Anterior cingulate cortex (tissue), 58 donors: ENCODE data around the gene GAA.
"Not testable (repeated sequence)": the region's sequence is repeated elsewhere in the genome, so short reads cannot be mapped to it uniquely, and the experiment has no call there.

ENCODE experiments used
- DNase-seq, 58 donors: peaks; one replicate each; lab custom pipeline; 2025; lab: John Stamatoyannopoulos, UW

GAA gene

DNA sequence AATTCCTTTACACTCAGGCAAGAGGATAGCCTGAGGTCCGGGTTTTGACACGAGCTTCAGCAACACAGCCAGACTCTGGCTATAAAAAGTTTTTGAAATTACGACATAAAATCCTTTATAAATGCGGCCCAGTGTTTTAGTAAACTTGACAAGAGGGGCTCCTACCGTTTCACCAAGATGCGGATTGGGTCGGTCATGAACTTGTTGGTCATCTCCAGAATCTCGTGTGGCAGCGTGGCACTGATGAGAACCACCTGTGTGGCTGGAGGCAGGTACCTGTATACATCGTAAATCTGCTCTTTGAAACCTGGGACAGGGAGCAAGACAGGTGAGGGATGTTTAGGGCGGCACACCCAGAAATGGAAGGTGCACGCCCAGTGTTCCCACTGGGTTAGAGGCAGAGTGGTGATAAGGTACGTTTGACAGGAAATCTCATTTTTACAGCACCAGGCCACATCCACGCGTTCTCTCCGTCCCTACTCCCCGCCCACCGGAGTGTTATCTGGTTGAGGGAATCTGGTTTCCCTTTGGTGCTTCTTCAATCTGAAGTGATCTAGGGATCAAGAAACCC is 37.6 kb downstream of the GAA start:
- DNase-seq, result no peak

DNA sequence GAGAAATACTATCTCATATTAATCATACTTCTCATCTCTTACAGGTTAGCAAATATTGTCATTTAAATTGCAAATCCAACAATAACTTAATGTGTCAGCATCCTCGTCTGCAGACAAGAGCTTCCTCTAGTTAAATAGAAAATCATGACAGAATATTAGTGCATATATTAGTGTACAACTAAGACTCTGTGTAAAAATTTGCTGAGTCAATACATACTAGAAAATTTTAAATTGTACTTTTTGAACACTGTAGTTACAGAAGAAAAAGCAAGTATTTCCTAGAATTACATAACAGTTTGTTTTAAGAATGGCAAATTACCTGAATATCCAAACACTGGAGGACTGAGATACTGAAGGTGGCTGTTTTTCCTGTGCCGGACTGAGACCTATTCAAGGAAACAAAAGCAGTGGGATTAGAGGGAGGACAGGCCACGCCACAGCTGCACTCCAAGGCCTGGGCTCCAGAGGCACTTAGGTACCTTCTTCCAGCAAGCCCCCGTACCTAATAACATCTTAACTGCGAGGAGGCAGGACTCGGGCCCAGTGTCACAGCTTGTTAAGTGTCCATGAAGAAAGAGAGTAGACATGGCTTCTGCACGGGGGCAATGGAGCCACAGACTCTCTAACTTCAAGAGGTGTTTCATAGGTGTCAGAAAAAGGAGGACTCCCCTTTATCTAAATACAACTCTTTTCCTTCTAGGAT is 40.2 kb downstream of the GAA start:
- DNase-seq, result no peak

DNA sequence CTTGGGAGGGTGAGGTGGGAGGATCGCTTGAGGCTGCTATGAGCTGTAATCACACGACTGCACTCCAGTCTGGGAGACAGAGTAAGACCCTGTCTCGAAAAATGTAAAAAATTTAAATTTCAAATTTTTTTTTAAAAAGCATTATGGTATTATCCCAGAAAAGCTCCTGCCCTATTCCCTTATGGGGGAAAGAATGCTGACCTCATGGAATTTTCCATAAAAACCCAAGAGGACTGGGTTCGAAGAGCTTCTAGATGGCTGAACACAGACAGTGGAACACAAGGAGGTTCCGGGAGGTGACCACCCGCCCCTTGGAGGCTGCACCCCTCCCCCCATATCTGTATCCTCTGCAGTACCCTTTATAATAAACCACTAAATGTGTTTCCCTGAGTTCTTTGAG is 41.5 kb downstream of the GAA start:
- no peak for DNase-seq

GRCh38 chr17:80145076-80146075 is 44.0 kb downstream of the GAA start:
- no peak for DNase-seq

DNA sequence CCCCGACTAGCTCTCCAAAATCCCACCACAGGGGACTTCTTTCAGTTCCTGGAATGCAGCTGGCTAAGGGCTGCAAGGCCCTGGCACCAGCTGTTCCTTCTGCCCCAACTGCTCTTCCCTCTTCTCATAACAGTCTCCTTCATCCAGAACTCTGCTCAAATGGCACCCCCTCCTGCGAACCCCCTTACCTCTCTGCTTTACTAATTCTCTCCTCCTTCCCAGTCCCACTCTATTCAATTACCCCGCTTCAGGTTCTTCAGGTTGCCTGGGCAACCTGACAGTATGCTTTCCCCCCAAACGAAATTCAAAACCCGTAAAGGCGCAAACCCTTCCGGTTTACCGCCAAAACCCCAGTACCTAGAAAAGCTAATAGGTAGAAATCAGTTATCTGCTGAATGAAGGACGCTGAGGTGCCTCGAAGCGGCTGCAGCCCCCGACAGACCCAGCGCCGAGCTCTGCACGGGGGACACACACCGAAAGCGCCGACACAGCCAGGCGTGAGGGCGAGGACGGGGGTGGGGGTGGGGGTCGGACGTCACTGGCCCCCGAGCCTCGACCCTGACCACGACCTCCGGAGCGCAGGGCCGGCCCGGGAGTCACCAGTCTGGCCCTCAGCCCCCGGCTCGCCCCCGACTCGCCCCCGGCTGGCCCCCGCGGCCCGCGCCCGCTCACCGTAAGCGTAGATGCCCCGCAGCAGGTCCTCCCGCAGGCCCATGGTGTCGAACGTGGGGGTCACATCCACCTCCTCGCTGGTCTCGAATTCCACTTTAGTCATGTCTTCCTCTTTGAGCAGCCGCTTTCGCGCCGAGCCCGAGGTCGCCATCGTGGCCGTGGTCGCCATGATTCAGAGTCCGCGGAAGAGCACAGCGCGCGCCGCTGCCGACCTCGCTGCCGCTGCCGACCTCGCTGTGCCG is 45.0 kb downstream of the GAA start:
- DNase-seq, result peak in 11 of 58 donors; percentile 19 to 72 (median 53)

DNA sequence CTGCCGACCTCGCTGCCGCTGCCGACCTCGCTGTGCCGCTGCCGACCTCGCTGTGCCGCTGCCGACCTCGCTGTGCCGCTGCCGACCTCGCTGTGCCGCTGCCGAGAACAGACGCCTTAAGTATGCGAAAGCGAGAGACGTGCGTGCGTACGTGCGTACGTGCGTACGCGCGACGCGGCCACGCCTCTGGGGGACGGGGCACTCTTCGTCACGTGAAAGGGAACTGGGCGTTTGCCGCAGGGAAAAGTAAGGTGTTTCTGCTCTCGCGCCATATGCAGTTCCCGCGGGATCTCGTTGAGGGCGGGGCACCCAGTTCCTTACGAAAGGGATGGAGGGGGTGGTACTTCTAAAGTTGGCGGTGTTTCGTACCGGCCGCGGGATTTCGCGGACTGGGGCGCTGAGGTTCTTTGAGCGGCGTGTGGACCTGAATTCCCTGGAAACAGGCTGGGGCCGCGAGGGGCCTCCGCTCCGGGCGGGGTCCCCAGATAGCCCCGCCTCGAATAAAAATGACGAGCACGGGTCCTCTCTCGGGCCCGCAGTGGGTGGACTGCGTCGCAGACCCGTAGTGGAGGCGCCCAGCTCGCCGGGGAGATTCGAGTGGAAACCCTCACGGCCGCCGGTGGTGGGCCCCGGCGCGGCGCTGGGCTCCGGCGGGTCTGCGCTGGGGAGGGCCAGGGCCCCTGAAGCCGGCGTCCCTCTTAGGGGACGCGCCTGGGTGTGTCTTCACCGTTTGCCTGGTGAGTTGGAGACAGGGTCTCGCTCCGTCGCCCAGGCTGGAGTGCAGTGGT is 45.8 kb downstream of the GAA start, which contains the start of gene EIF4A3:
EIF4A3 (minus strand) TSS at position 94 of the 788 bp plus-strand sequence. CDS start 167 bp downstream, outside the sequence.
- peak; percentile 54 to 99 (median 96) for DNase-seq

DNA sequence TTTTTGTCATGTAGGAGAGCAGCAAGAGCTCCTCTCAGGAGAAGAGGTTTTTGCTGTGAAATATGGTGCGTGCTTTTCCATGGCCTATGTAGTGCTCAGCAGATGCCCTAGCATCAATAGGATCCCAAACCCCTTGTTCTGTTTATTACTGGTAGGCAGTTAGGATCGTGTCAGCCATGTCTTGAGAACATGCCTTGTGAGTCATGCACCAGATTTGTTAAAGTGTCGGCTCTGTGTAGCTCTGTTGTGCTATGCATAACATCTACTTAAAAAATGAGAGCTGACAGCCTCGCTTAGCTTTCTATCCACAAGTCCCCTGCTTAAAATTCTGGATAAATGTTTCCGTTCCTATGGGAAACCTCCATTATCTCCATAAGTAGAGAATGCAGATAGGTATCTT is 50.0 kb downstream of the GAA start:
- peak in 1 of 58 donors; percentile 10 for DNase-seq

DNA sequence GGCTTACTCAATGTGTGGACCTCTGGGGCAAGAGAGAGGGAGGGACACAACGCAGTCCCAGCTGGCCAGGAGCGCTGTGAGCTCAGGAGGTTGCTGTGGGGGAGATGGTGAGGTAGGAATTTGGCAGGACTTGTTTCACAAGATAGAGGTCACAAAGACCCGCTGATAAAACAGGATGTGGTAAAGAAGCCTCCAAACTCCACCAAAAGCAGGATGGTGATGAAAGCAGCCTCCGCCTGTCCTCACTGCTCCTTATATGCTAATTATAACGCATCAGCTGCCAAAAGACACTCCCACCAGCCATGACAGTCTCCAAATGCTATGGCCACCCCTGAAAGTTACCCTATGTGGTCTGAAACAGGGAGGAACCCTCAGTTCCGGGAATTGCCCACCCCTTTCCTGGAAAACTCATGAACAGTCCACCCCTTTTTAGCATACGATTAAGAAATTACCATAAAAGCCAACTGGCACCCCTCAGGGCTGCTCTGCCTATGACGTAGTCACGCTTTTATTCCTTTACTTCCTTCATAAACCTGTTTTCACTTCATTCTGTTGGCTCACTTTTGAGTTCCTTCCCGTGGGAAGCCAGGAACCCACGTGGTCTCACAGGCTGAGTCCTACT is 50.8 kb downstream of the GAA start:
- DNase-seq, result no peak

DNA sequence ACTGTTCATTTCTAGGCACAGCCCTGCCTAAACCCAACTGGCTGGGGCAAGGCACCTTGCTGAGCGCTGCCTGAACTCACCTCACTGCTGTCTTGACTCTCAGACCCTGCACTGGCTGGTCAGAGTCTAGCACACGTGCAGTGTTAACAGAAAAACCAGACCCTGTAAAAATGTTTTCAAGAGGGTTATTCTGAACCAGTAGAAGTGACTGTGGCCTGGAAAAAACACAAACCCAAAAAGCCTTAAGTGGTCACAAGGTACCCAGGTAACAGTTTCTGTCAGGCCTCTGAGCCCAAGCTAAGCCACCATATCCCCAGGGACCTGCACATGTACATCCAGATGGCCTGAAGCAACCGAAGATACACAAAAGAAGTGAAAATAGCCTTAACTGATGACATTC is 51.6 kb downstream of the GAA start:
- no peak for DNase-seq

- no peak for DNase-seq
Observed at GRCh38 chr17:80154166-80154565, 52.8 kb downstream of the GAA start.

DNA sequence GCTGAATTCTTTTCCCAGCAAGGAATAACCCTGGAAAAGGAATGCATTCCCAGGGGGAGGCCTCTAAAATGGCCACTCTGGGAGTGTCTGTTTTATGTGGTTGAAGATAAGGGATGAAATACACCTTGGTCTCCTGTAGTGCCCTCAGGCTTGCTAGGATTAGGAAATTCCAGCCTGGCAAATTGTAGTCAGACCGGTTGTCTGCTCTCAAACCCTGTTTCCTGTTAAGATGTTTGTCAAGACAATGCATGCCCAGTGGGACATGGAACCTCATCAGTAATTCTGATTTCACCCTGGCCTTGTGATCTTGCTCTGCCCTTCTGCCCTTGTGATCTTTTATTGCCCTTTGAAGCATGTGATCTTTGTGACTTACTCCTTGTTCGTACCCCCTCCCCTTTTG is 54.2 kb downstream of the GAA start:
- DNase-seq, result not testable (repeated sequence)

DNA sequence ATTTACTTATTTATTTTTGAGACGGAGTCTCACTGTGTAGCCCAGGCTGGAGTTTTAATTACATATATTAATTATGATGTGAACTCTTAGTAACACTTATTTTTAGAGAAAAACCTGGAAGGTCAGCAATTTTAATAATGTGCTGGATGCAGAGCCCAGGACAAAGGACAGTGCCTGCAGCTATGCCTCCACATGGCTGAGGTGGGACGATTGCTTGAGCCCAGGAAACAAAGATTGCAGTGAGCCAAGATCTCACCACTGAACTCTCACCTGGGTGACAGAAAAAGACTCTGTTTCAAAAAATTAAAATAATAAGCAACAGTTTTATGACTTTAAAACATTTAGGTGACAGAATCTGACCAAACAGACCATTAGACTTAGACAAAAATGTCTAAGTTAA is 57.5 kb downstream of the GAA start:
- no peak for DNase-seq

DNA sequence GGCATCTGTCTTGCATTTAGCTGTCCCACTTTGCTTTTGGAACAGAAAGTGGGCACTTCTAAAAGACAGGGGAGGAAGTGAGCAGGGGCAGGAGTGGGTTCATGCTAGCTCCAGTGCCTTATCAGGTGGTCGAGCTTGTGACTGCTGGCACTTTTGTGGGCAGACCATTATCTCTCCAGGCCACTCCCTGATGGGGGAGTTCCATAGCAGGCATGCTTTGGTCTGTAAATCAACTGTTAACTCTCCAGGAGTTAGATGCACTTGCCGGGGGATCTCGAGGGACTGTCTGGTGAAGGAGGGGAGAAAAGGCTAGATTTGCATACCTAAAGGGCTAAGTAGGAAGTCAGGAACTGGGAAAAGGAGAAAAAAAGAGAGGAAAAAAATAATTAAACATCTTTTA is 59.2 kb downstream of the GAA start:
- DNase-seq, result no peak

DNA sequence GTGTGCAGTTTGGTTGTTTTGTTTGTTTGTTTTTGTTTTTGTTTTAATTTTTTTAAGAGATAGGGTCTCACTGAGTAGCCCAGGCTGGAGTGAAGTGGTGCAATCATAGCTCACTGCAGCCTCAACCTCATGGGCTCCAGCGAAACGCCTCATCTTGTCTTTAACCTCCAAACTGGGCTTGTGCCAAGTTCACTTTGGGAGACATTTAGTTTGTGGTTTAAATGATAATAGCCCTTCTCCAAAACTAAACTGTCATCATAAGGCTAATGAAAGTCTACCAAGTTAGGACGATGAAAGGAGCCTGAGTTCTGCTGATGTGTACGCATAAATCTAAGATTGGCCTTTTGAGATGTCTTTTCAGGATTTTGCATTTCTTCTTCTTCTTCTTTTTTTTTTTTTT is 62.0 kb downstream of the GAA start:
- DNase-seq, result no peak

- peak in 2 of 58 donors; percentile 19 to 44 for DNase-seq
Observed at GRCh38 chr17:80164185-80164584, 62.8 kb downstream of the GAA start.

DNA sequence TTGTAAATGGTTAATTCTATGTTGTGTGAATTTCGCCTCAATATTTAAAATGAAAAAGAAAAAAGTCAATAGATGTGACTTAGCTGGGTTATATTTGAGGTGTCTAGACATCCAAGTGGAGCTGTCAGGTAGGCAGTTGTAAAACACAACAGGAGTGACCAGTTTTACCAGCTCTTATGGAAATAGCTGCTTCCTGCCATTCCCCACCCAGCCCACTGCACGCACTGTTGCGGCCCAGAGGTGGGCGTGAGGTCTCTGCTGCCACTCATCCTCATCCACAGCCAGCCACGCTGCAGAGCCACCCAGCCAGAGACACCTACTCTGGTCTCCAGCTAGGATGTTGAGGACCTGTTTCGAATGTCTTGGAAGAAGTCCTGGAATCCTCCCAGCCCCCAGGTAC is 65.1 kb downstream of the GAA start:
- no peak for DNase-seq

DNA sequence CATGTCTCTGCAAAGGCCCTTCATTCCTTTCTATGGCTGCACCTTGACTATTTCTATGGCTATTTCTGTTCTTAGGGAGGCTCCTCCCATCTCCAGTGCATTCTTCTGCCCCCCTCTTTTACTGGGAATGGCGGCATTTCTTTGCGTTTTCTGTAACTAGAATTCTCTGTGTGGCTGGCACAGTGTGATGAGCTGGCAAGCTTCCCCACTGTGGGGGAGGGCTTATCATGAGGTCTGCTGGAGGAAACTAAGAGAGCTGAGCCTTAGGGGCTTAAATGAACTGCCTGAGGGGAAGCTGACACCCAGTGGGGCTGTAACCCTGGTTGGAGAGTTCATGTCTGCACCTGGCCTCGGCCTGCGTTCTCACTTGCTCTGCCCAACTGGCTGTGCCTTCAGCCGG is 67.0 kb downstream of the GAA start:
- peak in 1 of 58 donors; percentile 7 for DNase-seq

- no peak for DNase-seq
Observed at GRCh38 chr17:80169107-80169506, 67.7 kb downstream of the GAA start.
